Measurements from ENCODE around the gene SLC10A6. TPM values are rescaled to one million over a fixed set of nuclear protein-coding genes. Genes with fewer than 3 reads are reported as not detected.

Gene SLC10A6
- total RNA-seq, 4 donors from 2014 or later = 0.54 TPM; not detected in 3

DNA sequence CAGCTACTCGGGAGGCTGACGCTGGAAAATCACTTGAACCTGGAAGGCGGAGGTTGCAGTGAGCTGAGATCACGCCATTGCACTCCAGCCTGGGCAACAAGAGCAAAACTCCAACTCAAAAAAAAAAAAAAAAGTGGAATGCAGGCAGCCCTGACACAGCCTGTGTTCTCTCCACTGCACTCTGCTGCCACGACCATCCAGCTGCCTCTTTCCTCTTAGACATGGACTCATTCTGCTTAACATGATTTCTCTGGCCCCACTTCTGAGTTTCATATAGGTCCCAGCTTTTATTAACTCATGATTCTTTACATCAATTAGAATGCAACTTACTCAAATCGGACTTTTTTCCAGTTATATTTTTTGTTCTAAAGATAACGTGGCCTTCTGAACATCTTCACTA, 29.6 kb downstream of the SLC10A6 start:
- TF ChIP-seq POLR2A (IDR thresholded peaks at IDR 0.05) = no peak
- no peak for TF ChIP-seq CTCF (IDR thresholded peaks at IDR 0.05)
- Histone ChIP-seq H3K27ac (no peak overlapping the region), H3K27me3 (no peaks in the 10 kb centered on the region), H3K9me3 (no peaks in the 10 kb centered on the region), H3K4me3 (no peak overlapping the region), H3K4me1 (no peaks in the 10 kb centered on the region), H3K36me3 (no peaks in the 10 kb centered on the region)
- no peak for DNase-seq

GRCh38 chr4:86818841-86819240, 30.3 kb downstream of the SLC10A6 start:
- Histone ChIP-seq H3K4me1 (no peaks in the 10 kb centered on the region), H3K27ac (no peak overlapping the region), H3K36me3 (no peaks in the 10 kb centered on the region), H3K27me3 (no peaks in the 10 kb centered on the region), H3K9me3 (no peaks in the 10 kb centered on the region), H3K4me3 (no peak overlapping the region)
- no peak for TF ChIP-seq CTCF (IDR thresholded peaks at IDR 0.05)
- TF ChIP-seq POLR2A (IDR thresholded peaks at IDR 0.05) = no peak
- no peak for DNase-seq

DNA sequence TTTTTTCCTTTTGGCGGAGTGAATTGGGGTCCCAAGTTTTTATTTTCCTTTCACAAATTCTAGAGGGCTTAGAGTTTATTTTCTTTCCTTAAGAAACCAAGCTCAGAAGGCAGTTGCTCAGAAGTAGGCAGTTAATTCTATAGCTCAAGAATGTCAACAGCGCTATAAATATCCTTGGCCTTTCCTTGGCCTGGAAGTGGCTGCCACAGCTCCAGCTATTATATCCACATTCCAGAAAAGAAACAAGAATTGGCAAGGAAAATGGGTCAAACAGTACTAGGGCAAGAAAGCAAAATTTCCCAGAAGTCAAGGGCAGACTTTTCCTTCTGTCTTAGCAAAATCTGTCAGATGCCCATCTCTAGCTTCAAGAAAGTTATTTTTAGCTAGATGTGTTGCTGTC, 31.0 kb downstream of the SLC10A6 start:
- TF ChIP-seq CTCF (IDR thresholded peaks at IDR 0.05) = no peak
- TF ChIP-seq POLR2A (IDR thresholded peaks at IDR 0.05) = no peak
- Histone ChIP-seq H3K27me3 (no peaks in the 10 kb centered on the region), H3K27ac (no peak overlapping the region), H3K4me3 (no peak overlapping the region), H3K36me3 (no peaks in the 10 kb centered on the region), H3K4me1 (no peaks in the 10 kb centered on the region), H3K9me3 (no peaks in the 10 kb centered on the region)
- no peak for DNase-seq

DNA sequence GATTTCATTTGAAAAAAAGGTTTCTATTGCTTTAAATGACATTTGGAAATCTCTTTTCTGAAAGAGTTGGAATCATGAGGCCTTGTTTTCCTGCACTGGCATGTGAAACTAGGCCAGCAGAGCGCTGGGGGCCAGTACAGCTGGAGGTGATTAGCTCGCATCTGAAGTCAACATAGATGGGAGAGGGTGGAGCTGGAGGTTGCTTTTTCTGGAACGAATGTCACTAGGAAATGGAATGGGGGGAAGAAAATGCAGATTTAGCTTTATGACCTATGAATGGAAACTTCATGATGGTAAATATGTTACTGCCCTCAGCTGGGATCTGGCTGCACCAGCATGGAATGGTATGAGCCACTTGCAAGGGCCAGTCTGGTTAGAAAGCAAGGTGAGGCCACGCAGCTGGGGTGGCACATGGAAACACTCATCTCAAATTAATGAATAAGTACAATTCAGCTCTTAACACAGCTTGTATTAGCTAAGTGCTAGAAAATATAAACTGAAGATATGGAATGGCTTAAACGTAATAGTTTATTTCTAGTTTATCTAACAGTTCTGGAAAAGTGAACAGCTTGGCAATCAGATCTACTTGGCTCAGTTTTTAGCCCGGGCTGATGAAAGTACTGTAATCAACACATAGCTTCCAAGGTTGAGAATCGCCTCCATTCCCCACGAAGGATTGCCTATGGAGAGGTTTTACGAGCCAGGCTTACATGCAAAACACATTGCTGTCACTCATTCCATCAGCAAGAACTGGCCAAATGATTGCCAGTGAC, 32.5 kb downstream of the SLC10A6 start:
- no peak overlapping the region for H3K27ac ChIP-seq
- no peak for TF ChIP-seq POLR2A (IDR thresholded peaks at IDR 0.05)
- no peak for TF ChIP-seq CTCF (IDR thresholded peaks at IDR 0.05)
- no peaks in the 10 kb centered on the region for H3K4me1 ChIP-seq

GRCh38 chr4:86815653-86816052, 33.5 kb downstream of the SLC10A6 start:
- Histone ChIP-seq H3K27ac (no peak overlapping the region), H3K36me3 (no peaks in the 10 kb centered on the region), H3K4me1 (no peaks in the 10 kb centered on the region)

More for the DNA sequence above, 32.5 kb downstream of the SLC10A6 start:
- H3K27me3 ChIP-seq = no peaks in the 10 kb centered on the region
- no peaks in the 10 kb centered on the region for H3K36me3 ChIP-seq
- DNase-seq = no peak
- H3K9me3 ChIP-seq = no peaks in the 10 kb centered on the region
- H3K4me3 ChIP-seq = no peak overlapping the region

DNA sequence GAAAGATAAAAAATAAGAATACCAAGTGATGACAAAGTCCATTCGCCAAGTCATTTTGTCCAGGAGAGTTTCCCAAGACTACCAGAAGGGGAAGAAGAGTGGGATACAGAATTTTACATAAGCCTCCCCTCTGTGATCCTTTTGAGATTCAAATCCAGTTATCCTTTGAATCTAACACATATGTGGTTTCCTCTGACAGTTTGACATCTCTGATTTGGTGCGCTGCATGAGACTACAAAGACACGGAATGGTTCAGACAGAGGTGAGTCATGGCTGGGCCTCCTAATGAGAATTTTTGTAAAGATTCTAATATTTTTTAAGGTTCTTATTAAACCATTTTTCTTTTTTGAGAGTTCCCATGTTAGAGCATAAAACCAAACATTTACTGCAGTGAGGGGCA, 38.3 kb downstream of the SLC10A6 start:
- DNase-seq = no peak
- TF ChIP-seq POLR2A (IDR thresholded peaks at IDR 0.05) = no peak
- no peak for TF ChIP-seq CTCF (IDR thresholded peaks at IDR 0.05)

More at GRCh38 chr4:86815653-86816052, 33.5 kb downstream of the SLC10A6 start:
- H3K9me3 ChIP-seq = no peaks in the 10 kb centered on the region
- no peaks in the 10 kb centered on the region for H3K27me3 ChIP-seq
- no peak for DNase-seq
- no peak overlapping the region for H3K4me3 ChIP-seq
- no peak for TF ChIP-seq POLR2A (IDR thresholded peaks at IDR 0.05)

More for the DNA sequence above, 38.3 kb downstream of the SLC10A6 start:
- H3K27ac ChIP-seq = no peak overlapping the region
- H3K4me1 ChIP-seq = no peaks in the 10 kb centered on the region
- no peaks in the 10 kb centered on the region for H3K27me3 ChIP-seq
- H3K36me3 ChIP-seq = no peaks in the 10 kb centered on the region
- no peak overlapping the region for H3K4me3 ChIP-seq
- no peaks in the 10 kb centered on the region for H3K9me3 ChIP-seq
